A549 (cell line): ENCODE data around the gene C3orf70.

Experiments used
- EHMT2 ChIP-seq: fragments of 200-600 bp; sonication (generic); IDR thresholded peaks from 2 replicates; pipeline ENCODE4 v1.6.1; 2016; ENCODE audit warnings: antibody characterized with exemption, low read depth, mild to moderate bottlenecking, moderate library complexity
- NPAS2 ChIP-seq: fragments of 250-450 bp; sonication (Bioruptor Pico); IDR thresholded peaks from 2 replicates; pipeline ENCODE4 v1.8.0; 2022; ENCODE audit warnings: mild to moderate bottlenecking, moderate library complexity, borderline replicate concordance
- POLR2A ChIP-seq: IDR thresholded peaks from 2 replicates; pipeline ENCODE4 v1.6.1; 2012; ENCODE audit warnings: mild to moderate bottlenecking, low read length

DNA sequence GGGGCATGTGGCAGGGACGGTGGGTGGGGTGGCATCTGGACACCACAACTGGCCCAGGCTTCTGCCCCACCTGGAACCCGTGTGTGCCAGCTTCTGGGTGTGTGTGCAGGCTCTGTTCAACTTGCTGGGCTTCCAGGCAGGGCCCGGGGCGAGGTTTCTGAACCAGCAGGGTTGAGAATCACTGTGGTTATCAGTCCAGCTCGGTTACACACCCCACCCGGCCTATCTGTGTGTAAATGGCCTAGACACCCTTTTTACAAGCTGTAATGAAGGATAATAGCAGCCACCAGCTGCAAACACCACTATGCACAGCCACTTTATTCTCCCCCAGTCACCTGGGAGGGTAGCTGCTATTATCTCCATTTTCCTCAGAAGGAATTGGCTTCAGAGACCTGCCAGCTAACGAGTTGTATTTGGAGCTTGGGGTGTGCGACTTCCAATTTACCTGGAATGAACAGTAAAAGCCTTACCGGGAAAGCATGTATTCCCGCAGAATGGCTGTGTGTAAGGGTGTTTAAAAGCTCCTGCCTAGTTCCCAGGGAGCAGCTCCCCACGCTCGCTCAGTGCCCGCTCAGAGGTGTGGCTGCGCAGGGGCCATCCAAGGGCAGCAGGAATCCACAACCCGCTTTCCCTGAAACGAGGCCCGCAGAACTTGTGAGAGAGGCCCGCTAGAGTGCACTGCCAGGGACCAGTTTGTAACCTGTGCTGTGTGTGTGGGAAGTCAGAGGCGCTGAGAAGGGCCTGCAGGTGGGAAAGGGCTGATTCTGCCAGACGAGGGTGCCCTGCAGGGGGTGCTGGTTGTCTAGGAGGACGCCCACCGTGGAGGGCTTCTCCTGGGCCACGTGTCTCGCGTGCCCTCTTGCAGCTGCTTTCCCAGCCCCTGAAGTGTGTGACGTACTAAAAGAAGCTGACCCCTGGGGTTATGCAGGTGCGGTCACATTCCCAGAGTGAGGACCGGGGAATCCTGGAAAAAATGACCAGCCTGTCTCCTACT lies 83.5 kb downstream of the C3orf70 start:
- no peak for TF ChIP-seq POLR2A
- TF ChIP-seq EHMT2: no peak
- no peak for TF ChIP-seq NPAS2 (CRISPR knock-in tag)
